Mononuclear cell (primary cell): ENCODE results near the gene IGF2BP1. TPM values are rescaled to one million over a fixed set of nuclear protein-coding genes. Genes with fewer than 3 reads are reported as not detected.
"Not testable (repeated sequence)": the region's sequence is repeated elsewhere in the genome, so short reads cannot be mapped to it uniquely, and the experiment has no call there.

Source experiments
- H3K27me3 ChIP-seq: 2 replicates; pipeline ENCODE4 v1.6.0; 2011; ENCODE audit warnings: low read length, control low read depth; ENCODE audit not compliant: insufficient read depth
- H3K4me1 ChIP-seq: 2 replicates; pipeline ENCODE4 v1.5.1; 2011; ENCODE audit warnings: mild to moderate bottlenecking, low read length, control low read depth; ENCODE audit not compliant: insufficient read depth
- H3K4me3 ChIP-seq: 2 replicates; pipeline ENCODE4 v1.5.1; 2011; ENCODE audit warnings: mild to moderate bottlenecking, low read length, moderate library complexity
- H3K9me3 ChIP-seq: 2 replicates; pipeline ENCODE4 v1.5.1; 2011; ENCODE audit warnings: low read depth, mild to moderate bottlenecking, control low read depth, low read length
- total RNA-seq: library from RNA; depleted of rRNA; stranded (reverse); fragments of >200 nt; gene quantifications from one replicate; pipeline ENCODE4 v1.2.3, GENCODE V29; 2012

The IGF2BP1 gene
- total RNA-seq, 1 donor: under 0.01 TPM

DNA sequence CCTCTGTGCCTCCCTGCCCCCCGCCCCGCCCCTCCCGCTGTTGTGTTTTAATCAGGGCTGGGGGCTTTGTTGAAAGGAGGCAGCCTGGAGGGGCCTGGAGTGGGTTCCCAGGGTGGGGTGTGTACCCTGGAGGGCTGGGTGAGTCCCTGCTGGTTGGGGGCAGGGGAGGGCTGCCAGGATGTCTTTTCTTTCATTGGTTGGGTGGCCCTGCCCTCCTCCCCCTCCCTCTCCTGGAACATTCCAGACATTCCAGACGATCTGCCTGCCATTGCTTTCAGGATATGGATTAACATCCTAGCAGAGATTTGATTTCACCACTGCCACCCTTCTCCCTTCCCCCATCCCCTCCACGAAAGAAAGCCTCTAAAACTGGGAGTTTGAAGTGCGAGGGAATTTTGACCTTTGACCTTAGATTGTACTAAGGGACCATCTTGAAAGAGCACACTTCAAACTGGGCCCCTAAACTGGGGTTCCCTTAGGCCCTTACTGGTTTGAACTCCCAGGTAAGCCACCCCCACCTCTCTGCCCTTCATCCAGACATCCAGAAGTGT lies 25.3 kb downstream of the IGF2BP1 start:
- Histone ChIP-seq H3K27me3 (peaks cover 4% of the 10 kb centered on the region), H3K4me1 (no peaks in the 10 kb centered on the region), H3K9me3 (no peaks in the 10 kb centered on the region), H3K4me3 (no peak overlapping the region)

DNA sequence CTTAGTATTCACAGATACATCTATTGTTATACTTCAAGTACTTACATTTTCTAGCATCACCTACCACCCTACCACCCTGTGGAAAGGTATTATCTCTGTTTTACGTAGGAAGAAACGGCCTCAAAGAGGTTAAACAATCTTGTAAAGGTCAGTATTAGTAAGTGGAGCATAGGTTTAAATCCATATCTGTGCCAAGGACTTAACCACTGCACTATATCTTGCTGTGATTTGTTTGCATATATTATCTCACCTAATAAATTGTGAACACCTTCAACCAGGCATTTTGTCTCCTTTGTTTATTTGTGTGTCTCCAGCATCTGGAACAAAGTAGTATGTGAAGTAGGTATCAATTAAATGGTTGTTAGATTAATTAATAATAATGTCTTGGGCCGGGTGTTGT lies 27.3 kb downstream of the IGF2BP1 start:
- no peaks in the 10 kb centered on the region for H3K4me1 ChIP-seq
- H3K4me3 ChIP-seq: no peak overlapping the region
- no peaks in the 10 kb centered on the region for H3K9me3 ChIP-seq
- H3K27me3 ChIP-seq: no peaks in the 10 kb centered on the region

DNA sequence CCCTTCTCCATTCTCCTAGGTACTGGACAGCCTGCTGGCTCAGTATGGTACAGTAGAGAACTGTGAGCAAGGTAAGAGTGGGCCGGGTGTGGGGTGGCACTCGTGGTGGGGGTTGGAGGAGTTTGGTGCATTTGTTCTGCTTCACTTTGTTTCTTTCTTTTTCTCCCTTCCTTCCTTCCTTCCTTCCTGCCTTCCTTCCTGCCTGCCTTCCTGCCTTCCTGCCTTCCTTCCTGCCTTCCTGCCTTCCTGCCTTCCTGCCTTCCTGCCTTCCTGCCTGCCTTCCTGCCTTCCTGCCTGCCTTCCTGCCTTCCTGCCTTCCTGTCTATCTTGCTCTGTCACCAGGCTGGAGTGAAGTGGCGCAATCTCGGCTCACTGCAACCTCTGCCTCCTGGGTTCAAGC lies 29.3 kb downstream of the IGF2BP1 start:
- H3K4me1 ChIP-seq, H3K9me3 ChIP-seq, H3K4me3 ChIP-seq, H3K27me3 ChIP-seq: not testable (repeated sequence)

DNA sequence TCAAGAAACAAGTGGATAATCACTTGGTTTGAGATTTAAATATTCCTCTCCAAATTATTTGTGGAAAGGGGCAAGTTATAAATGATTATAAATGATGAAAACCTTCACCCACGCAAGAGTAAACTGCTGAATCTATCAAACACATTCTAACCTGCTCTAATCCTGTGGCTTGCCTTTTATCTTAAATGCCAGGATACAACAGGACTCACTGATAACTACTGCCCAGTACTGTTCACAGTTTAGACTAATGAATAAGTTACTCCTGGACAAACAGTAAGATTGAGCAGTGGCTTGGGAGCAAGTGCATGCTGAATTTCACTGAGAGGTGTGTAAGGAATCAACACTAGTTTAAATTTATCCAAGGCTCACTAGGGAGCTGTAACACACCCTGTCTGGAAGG lies 31.1 kb downstream of the IGF2BP1 start:
- Histone ChIP-seq H3K4me3 (no peak overlapping the region), H3K4me1 (no peaks in the 10 kb centered on the region), H3K9me3 (no peaks in the 10 kb centered on the region), H3K27me3 (no peaks in the 10 kb centered on the region)

DNA sequence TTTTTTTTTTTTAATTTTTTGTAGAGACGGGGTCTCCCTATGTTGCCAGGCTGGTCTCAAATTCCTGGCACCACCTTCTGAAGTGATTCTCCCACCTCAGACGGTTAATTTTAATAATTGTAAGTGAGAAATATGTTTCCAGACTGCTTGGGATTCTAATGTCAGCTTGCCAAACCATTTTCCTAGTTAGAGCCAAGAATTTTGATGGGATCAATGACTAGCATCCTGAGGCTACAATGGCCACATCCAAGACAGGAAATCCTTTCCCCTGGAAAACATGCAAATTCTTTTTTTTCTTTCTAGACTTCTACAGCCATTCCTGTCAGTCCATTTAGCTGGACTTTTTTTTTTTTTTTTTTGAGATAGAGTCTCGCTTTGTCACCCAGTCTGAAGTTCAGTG lies 32.6 kb downstream of the IGF2BP1 start:
- H3K4me1 ChIP-seq: no peaks in the 10 kb centered on the region
- no peaks in the 10 kb centered on the region for H3K9me3 ChIP-seq
- H3K4me3 ChIP-seq: no peak overlapping the region
- H3K27me3 ChIP-seq: no peaks in the 10 kb centered on the region

DNA sequence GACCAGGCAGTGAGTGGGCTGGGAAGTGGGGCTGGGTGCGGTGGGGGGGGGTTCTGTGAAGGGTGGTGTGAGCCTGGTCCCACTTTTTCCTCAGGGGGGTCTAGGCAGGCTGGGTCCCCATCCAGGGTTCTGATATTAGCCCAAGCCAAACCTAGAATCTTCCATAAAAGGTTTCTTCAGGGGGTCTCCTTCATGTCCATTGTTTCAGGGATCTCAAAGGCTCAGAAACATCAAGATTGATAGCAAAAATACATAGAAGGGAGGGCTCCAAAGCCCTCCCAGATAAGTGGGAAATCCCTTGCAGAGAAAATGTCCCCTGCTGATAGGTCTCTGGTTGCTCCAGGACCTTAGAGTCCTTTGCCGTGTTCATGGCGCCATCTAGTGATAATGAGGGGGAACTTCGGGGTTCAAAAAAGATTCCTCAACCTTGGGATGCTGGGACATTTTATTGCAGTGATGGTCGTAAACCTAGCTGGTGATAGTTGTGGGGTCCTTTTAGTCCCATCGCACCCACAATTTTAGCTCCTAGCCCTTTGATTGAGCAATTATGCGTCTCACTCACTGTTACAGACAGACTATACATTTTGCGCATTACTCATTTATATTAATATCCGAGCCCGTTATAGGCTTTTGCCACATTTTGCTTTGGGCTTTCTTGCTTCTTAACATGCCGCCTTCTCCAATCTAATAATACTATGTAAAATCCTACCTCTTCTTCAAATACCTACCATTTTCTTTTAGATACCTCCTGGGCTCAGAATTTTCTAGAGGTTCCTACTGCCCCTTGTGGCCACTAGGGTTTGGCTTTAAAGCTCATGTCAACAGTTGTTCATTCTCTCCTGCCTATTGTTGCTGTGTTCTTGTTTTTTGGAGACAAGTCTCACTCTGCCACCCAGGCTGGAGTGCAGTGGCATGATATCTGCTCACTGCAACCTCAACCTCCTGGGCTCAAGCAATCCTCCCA lies 35.1 kb downstream of the IGF2BP1 start:
- no peak overlapping the region for H3K4me3 ChIP-seq
- no peaks in the 10 kb centered on the region for H3K9me3 ChIP-seq
- no peaks in the 10 kb centered on the region for H3K27me3 ChIP-seq
- no peaks in the 10 kb centered on the region for H3K4me1 ChIP-seq

DNA sequence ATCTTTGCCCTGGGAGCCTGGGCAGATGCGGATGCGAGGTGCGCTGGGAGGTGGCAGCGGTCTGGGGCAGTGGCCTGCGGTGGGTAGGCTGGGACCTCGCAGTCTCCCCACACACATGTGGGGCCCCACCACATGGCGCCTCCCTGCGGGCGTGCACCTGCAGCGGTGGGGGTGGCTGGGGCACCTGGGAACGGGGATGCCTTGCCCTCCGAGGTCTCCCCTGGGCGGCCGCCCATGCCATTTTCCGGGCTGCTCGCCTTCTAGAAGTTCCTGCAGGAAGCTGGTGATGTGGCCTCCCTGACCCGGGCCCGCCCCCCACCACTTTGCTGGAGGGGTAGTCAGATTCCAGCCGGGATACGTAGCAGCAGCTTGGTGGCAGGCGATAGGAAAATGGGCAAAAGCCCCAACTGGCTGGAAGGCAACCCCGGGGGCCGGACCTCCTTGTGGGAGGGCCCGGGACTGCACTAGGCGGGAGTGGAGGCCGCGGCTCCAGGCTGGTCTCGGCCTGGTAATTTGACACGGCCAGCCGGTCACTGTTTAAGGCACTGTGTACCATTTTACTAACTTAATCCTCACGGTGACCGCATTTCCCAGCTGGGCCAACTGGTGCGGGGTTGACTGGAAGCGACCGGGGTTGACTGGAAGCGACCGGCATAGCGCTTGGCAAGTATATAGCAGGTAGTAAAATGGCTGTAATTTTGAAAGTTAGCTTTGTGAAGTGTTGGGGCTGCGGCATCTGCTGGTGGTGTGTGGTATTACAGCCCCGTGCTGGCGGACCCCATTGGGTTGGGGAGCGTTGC lies 38.5 kb downstream of the IGF2BP1 start:
- Histone ChIP-seq H3K4me3 (no peak overlapping the region), H3K4me1 (no peaks in the 10 kb centered on the region), H3K9me3 (no peaks in the 10 kb centered on the region), H3K27me3 (no peaks in the 10 kb centered on the region)

DNA sequence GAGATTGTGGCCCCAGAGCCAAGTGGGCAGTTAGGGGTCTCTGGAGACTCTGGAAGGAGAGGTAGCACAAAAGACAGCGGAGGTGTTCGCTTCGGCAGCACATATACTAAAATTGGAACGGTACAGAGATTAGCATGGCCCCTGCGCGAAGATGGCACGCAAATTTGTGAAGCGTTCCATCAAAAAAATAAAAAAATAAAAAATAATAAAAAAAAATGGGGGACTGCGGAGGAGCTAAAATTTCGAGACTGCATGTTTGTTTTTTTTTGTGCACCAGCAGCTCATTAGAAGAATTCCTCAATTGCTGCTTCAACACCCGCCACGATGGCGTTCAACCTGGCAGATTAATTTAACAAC lies 39.1 kb downstream of the IGF2BP1 start:
- H3K4me3 ChIP-seq: no peak overlapping the region

DNA sequence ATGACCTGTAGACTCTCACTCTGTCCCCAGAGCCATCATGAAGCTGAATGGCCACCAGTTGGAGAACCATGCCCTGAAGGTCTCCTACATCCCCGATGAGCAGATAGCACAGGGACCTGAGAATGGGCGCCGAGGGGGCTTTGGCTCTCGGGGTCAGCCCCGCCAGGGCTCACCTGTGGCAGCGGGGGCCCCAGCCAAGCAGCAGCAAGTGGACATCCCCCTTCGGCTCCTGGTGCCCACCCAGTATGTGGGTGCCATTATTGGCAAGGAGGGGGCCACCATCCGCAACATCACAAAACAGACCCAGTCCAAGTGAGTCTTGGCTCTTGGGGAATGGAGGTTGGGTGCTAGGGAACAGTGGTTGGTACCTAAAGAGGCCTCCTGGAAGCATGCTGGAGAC lies 41.0 kb downstream of the IGF2BP1 start:
- no peaks in the 10 kb centered on the region for H3K27me3 ChIP-seq
- no peaks in the 10 kb centered on the region for H3K4me1 ChIP-seq
- no peak overlapping the region for H3K4me3 ChIP-seq

More for the DNA sequence above, 39.1 kb downstream of the IGF2BP1 start:
- H3K4me1 ChIP-seq: no peaks in the 10 kb centered on the region
- no peaks in the 10 kb centered on the region for H3K9me3 ChIP-seq
- no peaks in the 10 kb centered on the region for H3K27me3 ChIP-seq

DNA sequence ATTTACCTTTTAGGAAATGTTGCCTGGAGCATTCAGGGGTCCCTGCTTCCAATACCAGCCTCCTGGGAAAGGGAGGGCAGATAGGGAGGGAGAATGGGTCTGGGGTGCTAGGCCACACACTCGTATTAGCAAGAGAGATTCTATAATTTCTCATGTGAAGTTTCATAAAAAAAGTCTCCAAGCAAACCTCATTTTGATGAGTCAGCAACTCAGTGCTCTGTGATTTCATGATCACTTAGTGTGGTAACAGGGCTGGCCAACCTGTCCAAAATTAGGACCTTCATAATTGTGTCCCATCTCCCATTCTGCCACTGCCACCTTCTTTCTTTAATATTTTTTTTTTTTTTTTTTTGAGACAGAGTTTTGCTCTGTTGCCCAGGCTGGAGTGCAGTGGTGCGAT lies 41.4 kb downstream of the IGF2BP1 start:
- Histone ChIP-seq H3K4me3 (no peak overlapping the region), H3K27me3 (no peaks in the 10 kb centered on the region), H3K4me1 (no peaks in the 10 kb centered on the region), H3K9me3 (no peaks in the 10 kb centered on the region)

More for the DNA sequence above, 41.0 kb downstream of the IGF2BP1 start:
- no peaks in the 10 kb centered on the region for H3K9me3 ChIP-seq

DNA sequence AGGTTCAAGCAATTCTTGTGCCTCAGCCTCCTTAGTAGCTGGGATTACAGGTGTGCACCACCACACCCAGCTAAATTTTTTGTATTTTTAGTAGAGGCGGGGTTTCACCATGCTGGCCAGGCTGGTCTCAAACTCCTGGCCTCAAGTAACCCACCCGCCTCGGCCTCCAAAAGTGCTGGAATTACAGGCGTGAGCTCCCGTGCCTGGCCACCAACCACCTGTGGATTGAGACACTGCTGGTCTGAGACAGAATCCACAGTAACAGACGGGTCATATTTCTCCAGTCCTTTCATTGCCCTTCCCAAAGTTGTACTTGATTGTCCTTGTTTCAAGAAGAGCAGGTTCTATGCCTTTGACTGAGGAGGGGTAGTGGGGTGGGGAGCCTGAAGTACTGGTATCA lies 42.3 kb downstream of the IGF2BP1 start:
- H3K4me1 ChIP-seq, H3K27me3 ChIP-seq: not testable (repeated sequence)

DNA sequence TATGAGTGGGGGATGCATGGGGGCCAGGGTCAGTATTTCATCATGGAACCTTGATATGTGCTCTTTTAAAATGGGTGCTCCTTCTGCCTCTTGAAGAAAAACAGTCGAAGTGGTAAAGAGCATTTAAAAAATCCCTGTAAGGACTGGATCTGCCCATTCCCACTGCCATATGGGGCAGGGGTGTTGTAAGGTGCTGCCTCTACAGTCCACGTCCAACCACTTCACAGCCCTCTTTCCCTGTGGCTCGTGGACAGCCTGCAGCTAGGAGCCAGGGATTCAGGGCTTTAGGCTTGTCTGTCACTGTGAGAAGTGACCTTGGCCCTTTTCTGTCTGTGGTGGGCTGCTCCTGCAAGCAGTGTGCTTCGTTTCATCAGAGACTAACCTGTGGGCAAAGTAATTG lies 44.3 kb downstream of the IGF2BP1 start:
- Histone ChIP-seq H3K4me1 (no peaks in the 10 kb centered on the region), H3K9me3 (no peaks in the 10 kb centered on the region), H3K4me3 (no peak overlapping the region), H3K27me3 (no peaks in the 10 kb centered on the region)

More for the DNA sequence above, 42.3 kb downstream of the IGF2BP1 start:
- H3K9me3 ChIP-seq, H3K4me3 ChIP-seq: not testable (repeated sequence)

DNA sequence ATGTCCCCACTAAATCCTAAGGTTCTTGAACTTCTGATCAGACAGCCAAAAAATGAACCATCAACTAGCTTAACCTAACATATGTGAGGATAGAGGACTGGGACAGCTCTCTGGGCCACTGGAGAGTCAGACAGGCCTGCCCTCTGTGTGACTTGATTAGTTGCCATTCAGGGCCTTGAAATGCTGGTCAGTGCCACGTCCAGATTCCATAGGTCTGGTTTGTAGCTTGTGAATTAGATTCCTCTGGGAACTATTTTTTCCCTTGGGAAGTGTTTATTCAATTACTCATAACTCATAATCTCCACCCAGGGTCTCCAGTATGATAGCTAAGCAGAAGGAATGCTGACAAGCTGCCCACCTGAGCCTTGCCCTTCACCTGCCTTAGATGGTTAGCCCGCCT lies 48.2 kb downstream of the IGF2BP1 start:
- Histone ChIP-seq H3K4me1 (no peaks in the 10 kb centered on the region), H3K27me3 (no peaks in the 10 kb centered on the region), H3K9me3 (no peaks in the 10 kb centered on the region), H3K4me3 (no peak overlapping the region)

DNA sequence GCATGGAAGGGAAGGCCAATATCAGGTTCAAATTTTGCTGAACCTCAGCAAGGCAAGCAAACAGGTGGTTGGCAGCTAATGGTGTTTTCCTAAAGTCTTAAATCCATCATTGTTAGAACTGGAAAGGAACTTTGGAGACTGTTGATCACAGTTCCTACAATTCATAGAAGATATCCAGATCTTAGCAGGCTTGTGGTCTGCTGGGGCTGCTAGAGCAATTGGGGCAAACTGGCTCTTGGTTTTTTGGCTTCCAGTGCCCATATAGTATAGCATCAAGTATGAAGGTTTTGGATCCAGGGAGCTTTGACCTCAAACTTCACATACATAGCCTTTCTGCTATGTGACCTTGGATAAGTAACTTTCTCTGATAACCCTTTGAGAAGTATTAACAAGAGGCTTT lies 49.7 kb downstream of the IGF2BP1 start:
- Histone ChIP-seq H3K4me3 (no peak overlapping the region), H3K27me3 (no peaks in the 10 kb centered on the region), H3K4me1 (no peaks in the 10 kb centered on the region), H3K9me3 (no peaks in the 10 kb centered on the region)

DNA sequence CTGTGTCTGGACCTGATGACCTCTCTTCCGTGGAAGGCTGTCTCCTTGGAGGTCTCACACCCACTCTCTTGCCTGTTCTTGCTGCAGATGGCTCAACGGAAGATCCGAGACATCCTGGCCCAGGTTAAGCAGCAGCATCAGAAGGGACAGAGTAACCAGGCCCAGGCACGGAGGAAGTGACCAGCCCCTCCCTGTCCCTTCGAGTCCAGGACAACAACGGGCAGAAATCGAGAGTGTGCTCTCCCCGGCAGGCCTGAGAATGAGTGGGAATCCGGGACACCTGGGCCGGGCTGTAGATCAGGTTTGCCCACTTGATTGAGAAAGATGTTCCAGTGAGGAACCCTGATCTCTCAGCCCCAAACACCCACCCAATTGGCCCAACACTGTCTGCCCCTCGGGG lies 52.1 kb downstream of the IGF2BP1 start:
- no peak overlapping the region for H3K4me3 ChIP-seq
- H3K9me3 ChIP-seq: no peaks in the 10 kb centered on the region
- H3K27me3 ChIP-seq: no peaks in the 10 kb centered on the region
- H3K4me1 ChIP-seq: no peaks in the 10 kb centered on the region
